ENCODE data around the gene KRTAP9-4. TPM values are rescaled to one million over a fixed set of nuclear protein-coding genes. Genes with fewer than 3 reads are reported as not detected.

The KRTAP9-4 gene
- total and polyA plus RNA-seq, 10 donors = not detected

GRCh38 chr17:41284546-41284945 is 35.1 kb downstream of the KRTAP9-4 start:
- H3K36me3 ChIP-seq = no peaks in the 10 kb centered on the region
- no peak overlapping the region for H3K27ac ChIP-seq
- peaks cover 0 to 15% (median 2%) of the 10 kb centered on the region in 6 donors for H3K4me1 ChIP-seq
- no peaks in the 10 kb centered on the region for H3K27me3 ChIP-seq (replicated peaks in 1 of 7)
- peaks cover 0 to 2% (median 0%) of the 10 kb centered on the region in 8 donors for H3K9me3 ChIP-seq
- intact Hi-C loops (cut with DNase I; ENCODE audit: low total_unique reads) = no loop called here
- 2 to 16% (median 10%) methylated on average over 2 of the region's 2 CpGs for WGBS, 5 donors
- H3K4me3 ChIP-seq = no peak overlapping the region
- TF ChIP-seq POLR2A (IDR thresholded peaks at IDR 0.05) (no peak), CTCF (IDR thresholded peaks at IDR 0.05 in 8 of 11, conservative IDR thresholded peaks at IDR 0.05 in 3 of 11) (no peak), POLR2AphosphoS5 (IDR thresholded peaks at IDR 0.05) (no peak)
- no peak for DNase-seq

GRCh38 chr17:41287050-41287449 is 37.6 kb downstream of the KRTAP9-4 start:
- Histone ChIP-seq H3K9me3 (no peaks in the 10 kb centered on the region), H3K36me3 (no peaks in the 10 kb centered on the region), H3K4me3 (no peak overlapping the region), H3K27me3 (replicated peaks in 1 of 7) (peaks cover 0 to 2% (median 0%) of the 10 kb centered on the region in 7 donors), H3K27ac (peak overlapping the region in 2 of 8 donors; percentile 6 to 37), H3K4me1 (peaks cover 0 to 15% (median 2%) of the 10 kb centered on the region in 6 donors)
- intact Hi-C loops (cut with DNase I; ENCODE audit: low total_unique reads) = no loop called here
- WGBS, 5 donors = 41 to 75% (median 71%) methylated on average over 3 of the region's 3 CpGs
- no peak for TF ChIP-seq POLR2AphosphoS5 (IDR thresholded peaks at IDR 0.05)
- DNase-seq = no peak

DNA sequence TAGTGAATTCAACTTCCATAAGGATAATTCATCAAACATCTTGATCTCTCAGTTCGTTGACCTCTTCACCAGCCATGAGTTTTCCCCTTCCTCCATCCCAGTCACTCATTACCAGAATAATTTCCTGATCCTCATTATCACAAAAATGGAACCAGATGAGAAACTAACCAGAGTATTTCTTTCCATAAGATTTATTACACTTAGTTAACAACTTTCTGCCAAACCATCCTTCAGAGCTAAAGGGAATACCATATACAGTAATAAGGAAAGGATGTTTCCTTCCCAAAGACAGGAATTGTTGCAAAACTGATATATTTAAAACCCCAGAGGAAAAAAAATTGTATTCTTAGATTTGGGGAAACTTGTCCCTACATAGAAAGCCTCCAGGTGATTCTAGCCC is 44.5 kb downstream of the KRTAP9-4 start:
- intact Hi-C loops (cut with DNase I; ENCODE audit: low total_unique reads) = no loop called here
- DNase-seq = no peak
- no peaks in the 10 kb centered on the region for H3K36me3 ChIP-seq
- TF ChIP-seq POLR2A (IDR thresholded peaks at IDR 0.05) (no peak), POLR2AphosphoS5 (IDR thresholded peaks at IDR 0.05) (no peak), CTCF (IDR thresholded peaks at IDR 0.05 in 8 of 11, conservative IDR thresholded peaks at IDR 0.05 in 3 of 11) (no peak)
- H3K27me3 ChIP-seq (replicated peaks in 1 of 7) = peaks cover 0 to 7% (median 0%) of the 10 kb centered on the region in 7 donors
- no peak overlapping the region for H3K4me3 ChIP-seq
- H3K27ac ChIP-seq = no peak overlapping the region
- peaks cover 0 to 2% (median 0%) of the 10 kb centered on the region in 8 donors for H3K9me3 ChIP-seq
- no peaks in the 10 kb centered on the region for H3K4me1 ChIP-seq
- WGBS, 5 donors = 59 to 82% (median 77%) methylated on average over 1 of the region's 1 CpG

DNA sequence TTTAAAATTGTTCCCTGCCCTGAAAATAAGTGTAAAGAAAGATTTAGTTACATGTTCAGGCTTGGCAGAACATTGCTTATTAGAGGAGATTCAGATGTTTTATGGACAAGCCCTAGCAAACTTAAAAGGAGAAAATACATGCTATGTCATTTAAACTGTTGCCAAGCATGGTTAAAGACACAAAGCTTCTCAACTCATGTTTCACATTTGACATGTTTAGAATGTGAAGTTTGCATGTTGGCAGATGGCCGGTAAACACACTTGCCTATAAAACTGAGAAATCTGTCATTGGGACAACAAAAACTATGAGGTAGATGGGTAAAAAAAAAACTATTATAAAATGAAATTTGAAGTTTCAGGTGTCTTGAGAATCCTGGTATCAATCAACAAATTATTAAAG is 47.4 kb downstream of the KRTAP9-4 start:
- DNase-seq = no peak
- intact Hi-C loops (cut with DNase I; ENCODE audit: low total_unique reads) = no loop called here

More for the DNA sequence above, 47.4 kb downstream of the KRTAP9-4 start:
- WGBS, 5 donors = 79 to 83% (median 81%) methylated on average over 1 of the region's 1 CpG
- H3K4me3 ChIP-seq = no peak overlapping the region
- H3K27ac ChIP-seq = no peak overlapping the region
- H3K4me1 ChIP-seq = no peaks in the 10 kb centered on the region
- peaks cover 0 to 7% (median 0%) of the 10 kb centered on the region in 7 donors for H3K27me3 ChIP-seq (replicated peaks in 1 of 7)
- TF ChIP-seq CTCF (IDR thresholded peaks at IDR 0.05 in 8 of 11, conservative IDR thresholded peaks at IDR 0.05 in 3 of 11) (no peak), POLR2AphosphoS5 (IDR thresholded peaks at IDR 0.05) (no peak), POLR2A (IDR thresholded peaks at IDR 0.05) (no peak)
- no peaks in the 10 kb centered on the region for H3K36me3 ChIP-seq
- peaks cover 0 to 2% (median 0%) of the 10 kb centered on the region in 8 donors for H3K9me3 ChIP-seq
